Stimulated activated CD8-positive, alpha-beta memory T cell treated with anti-CD3 and anti-CD28 coated beads, Interleukin-15, amount 100 ng/mL, for 24 hours (primary cell): ENCODE measurements around the gene ZNF629.
A peak's percentile ranks its signal among the peaks of the same experiment; 100 is the strongest.

Experiments used
- DNase-seq: peaks from one replicate; pipeline ENCODE4 v3.0.0-alpha.2; 2020; ENCODE audit warnings: low read depth

Gene ZNF629

GRCh38 chr16:30786115-30786935 lies 680 bp downstream of the ZNF629 start:
- no peak for DNase-seq

GRCh38 chr16:30785126-30786106 lies 1.6 kb downstream of the ZNF629 start:
- DNase-seq, result no peak

DNA sequence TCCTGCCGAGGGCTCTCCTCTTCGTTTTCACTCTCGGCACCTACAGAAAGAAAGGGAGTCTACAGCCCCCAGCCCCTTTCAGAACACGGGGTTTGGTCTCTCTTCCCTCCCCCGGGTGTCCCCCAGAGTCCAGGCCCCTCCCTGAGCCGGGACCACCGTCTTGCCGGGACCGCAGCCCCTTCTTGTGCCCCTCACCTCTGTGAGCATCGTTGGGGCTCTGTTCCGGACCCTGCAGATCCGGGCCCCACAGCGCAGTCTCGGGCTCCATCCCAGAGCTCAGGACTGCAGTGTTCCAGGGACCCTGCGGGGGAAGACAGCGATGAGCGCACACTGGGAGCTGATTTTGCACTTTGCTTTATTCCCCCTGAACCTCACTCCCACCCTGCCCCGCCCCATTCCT lies 2.8 kb downstream of the ZNF629 start:
- DNase-seq, result no peak

- DNase-seq, result no peak
These were observed 3.5 kb downstream of the ZNF629 start for GRCh38 chr16:30783280-30784109.

DNA sequence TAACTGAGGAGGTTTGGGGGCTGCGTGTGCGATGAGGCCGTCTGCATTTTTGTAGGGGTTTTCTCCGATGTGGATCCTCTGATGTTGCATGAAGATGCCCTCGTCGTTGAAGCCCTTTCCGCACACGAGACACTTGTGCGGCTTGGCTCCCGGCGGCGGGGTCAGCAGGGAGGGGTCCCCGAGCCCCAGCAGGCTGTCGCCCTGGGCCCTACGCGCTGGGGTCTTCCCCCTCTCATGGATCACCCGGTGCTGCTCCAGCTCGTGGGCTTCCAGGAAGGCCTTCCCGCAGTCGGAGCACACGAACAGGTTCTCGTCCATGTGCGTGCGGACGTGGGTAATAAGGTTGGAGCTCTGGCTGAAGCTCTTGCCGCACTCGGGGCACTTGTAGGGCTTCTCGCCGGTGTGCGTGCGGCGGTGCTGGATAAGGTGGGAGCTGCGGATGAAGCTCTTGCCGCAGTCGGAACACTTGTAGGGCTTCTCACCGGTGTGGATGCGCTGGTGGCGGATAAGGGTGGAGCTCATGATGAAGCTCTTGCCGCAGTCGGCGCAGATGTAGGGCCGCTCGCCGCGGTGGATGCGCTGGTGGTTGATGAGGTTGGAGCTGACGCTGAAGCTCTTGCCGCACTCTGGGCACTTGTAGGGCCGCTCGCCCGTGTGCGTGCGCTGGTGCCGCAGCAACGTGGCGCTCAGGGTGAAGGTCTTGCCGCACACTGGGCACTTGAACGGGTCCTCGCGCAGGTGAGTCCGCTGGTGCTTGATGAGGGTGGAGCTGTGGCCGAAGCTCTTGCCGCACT lies 4.3 kb downstream of the ZNF629 start:
- DNase-seq, result no peak

GRCh38 chr16:30780549-30780948 lies 6.5 kb downstream of the ZNF629 start:
- no peak for DNase-seq

- DNase-seq, result no peak
These were observed 7.0 kb downstream of the ZNF629 start for GRCh38 chr16:30780021-30780420.

DNA sequence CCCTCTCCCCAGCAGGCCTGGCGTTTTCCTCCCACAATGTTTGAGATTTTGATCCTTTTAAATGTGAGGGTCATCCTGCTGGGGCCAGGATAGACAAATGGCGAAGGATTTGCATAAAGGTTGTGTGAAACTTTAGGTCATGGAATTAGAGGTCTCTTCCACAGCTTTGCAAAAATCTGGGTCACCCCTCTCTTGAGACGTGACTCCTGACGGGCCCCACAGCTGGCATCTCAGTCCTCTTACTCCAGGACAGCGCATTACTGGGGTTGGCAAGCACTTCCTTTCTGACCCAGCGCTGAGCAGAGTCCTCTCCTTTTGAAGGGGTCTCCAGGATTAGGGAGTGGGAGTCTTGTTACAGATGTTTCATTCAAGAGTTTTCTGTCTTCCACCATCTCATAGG lies 7.4 kb downstream of the ZNF629 start:
- no peak for DNase-seq

- no peak for DNase-seq
These were observed 8.3 kb downstream of the ZNF629 start for GRCh38 chr16:30778549-30779244.

DNA sequence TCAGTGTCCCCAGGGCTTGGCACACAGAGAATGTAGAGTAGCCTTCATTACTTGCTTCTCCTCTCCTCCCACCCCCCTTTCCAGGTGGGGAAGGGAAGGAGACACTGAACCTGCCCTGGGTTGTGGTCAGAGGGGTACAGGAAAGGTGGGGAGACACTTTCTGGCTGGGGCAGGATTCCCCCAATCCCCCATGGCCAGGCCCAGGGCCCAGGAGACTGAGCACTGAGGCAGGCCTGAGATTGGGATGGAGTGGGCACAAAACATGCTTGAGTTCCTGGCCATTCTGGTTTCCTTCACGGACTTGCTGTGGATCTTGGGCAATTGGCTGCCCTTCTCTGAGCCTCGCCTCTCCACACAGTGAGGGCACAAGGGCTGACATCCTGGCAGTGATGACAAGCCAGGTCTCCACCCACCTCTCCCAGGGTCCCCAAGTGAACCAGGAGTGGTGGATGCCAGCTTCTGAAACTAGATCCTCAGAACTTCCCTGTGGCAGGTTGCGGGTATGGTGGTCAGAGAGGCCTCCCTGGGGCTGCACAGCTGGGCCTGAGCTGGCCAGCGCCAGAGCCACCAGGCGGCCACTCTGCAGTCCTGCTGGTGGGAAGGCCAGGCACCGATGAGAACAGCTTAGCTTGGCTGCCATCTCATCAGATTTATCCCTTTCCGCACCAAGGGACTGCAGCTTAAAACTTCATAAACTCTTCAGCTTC lies 9.3 kb downstream of the ZNF629 start:
- no peak for DNase-seq

GRCh38 chr16:30775392-30776188 lies 11.4 kb downstream of the ZNF629 start:
- DNase-seq, result peak; percentile 33

- DNase-seq, result no peak
These were observed 11.9 kb downstream of the ZNF629 start for GRCh38 chr16:30775131-30775391.

GRCh38 chr16:30774367-30775130 lies 12.5 kb downstream of the ZNF629 start:
- no peak for DNase-seq

- no peak for DNase-seq
These were observed 13.2 kb downstream of the ZNF629 start for GRCh38 chr16:30773826-30774225.

- no peak for DNase-seq
These were observed 15.3 kb downstream of the ZNF629 start for GRCh38 chr16:30771726-30772125.

- DNase-seq, result no peak
These were observed 17.5 kb downstream of the ZNF629 start for GRCh38 chr16:30769379-30770089.

DNA sequence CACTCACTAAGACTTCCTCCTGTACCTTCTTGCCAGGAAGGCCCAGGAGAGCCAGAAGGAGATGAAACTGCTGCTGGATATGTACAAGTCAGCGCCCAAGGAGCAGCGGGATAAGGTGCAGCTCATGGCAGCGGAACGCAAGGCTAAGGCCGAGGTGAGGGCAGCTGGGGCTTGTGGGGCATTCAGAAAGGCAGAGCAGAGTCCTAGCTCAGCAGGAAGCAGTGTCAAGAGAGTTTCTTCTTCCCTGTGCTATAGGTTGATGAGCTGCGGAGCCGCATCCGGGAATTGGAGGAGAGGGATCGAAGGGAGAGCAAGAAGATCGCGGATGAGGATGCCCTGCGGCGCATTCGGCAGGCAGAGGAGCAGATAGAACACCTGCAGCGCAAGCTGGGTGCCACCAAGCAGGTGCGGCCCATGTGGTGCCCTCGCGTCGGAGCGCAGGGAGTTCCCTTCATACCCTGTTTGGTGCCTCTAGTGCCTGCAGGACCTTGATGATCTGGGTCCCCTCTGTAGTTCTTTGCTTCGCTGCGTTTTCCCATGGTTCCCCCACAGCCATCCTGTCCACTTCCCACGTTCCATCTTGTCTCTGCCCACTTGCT lies 18.3 kb downstream of the ZNF629 start:
- no peak for DNase-seq
